Measurements from ENCODE around the gene OR51E1.
A peak's percentile ranks its signal among the peaks of the same experiment; 100 is the strongest.

The OR51E1 gene

DNA sequence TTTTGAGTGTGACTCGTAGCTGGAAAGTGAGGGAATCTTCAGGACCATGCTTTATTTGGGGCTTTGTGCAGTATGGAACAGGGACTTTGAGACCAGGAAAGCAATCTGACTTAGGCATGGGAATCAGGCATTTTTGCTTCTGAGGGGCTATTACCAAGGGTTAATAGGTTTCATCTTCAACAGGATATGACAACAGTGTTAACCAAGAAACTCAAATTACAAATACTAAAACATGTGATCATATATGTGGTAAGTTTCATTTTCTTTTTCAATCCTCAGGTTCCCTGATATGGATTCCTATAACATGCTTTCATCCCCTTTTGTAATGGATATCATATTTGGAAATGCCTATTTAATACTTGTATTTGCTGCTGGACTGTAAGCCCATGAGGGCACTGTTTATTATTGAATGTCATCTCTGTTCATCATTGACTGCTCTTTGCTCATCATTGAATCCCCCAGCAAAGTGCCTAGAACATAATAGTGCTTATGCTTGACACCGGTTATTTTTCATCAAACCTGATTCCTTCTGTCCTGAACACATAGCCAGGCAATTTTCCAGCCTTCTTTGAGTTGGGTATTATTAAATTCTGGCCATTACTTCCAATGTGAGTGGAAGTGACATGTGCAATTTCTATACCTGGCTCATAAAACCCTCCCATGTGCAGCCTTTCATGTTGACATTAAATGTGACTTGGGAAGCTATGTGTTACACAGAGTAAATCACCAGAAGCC lies 11.0 kb downstream of the OR51E1 start:
- DNase-seq, result no peak

- no peak for DNase-seq
Measured at GRCh38 chr11:4658629-4659445, 15.1 kb downstream of the OR51E1 start.

GRCh38 chr11:4662876-4663275 lies 19.1 kb downstream of the OR51E1 start:
- no peak for DNase-seq

GRCh38 chr11:4664183-4664582 lies 20.4 kb downstream of the OR51E1 start:
- no peak for DNase-seq

DNA sequence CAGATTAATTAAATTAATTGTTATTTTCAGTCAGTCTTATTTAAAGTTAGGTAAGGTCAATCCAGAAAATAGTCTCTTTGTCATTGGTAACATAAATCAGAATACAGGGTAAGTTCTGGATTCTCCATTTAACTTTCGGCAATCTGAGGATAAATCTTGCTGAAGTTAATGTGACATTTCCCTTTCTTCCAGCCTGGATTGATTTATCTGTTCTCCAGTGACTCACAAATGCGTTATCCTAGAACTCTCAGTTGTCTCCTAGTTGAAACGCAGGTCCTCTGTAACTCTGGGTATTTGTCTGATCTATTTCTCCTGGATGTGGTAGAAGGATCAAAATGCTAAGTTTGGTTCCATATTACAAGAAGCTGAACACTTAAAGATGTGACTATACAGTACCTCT lies 21.0 kb downstream of the OR51E1 start:
- no peak for DNase-seq

GRCh38 chr11:4665424-4665823 lies 21.6 kb downstream of the OR51E1 start:
- DNase-seq, result no peak

DNA sequence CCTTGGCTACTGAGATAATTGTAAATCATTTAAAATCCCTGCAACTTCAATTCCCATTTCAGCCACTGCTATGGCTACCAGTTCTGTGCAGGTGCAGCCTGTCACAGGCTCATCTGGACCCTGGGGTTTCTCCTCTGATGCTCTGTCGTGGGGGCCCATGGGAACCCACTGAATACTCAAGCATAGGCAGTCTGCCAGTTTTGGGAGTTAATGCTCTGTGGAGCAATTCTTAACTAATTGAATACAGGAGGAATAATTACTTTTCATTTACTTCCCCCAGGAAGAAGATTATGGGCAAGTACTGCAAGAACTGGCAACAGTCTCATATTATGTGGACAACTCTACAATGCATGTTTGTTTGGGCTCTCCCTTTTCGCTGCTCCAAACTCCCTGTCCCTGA lies 28.0 kb downstream of the OR51E1 start:
- no peak for DNase-seq

GRCh38 chr11:4672470-4672869 lies 28.7 kb downstream of the OR51E1 start:
- no peak for DNase-seq

GRCh38 chr11:4673781-4674180 lies 30.0 kb downstream of the OR51E1 start:
- DNase-seq, result no peak

- DNase-seq, result no peak
Measured at GRCh38 chr11:4677948-4678347, 34.2 kb downstream of the OR51E1 start.

DNA sequence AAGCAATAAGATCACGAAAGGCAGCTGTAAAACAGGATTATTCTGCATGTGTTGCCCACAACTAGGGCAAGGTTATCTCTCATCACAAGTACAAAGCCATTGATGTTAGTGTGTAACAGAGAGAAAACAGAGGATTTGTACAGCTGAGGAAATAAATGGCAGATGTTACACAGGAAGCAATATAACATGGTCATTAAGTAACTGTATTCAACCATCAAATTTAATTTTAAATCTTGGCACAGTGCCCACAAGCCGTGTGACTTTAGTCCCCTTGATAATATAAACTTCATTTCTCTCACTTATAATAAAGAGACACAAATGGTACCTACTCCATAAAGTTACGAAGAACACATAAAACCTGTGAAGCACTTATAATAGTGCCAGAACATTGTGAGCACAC lies 36.6 kb downstream of the OR51E1 start:
- DNase-seq, result no peak

DNA sequence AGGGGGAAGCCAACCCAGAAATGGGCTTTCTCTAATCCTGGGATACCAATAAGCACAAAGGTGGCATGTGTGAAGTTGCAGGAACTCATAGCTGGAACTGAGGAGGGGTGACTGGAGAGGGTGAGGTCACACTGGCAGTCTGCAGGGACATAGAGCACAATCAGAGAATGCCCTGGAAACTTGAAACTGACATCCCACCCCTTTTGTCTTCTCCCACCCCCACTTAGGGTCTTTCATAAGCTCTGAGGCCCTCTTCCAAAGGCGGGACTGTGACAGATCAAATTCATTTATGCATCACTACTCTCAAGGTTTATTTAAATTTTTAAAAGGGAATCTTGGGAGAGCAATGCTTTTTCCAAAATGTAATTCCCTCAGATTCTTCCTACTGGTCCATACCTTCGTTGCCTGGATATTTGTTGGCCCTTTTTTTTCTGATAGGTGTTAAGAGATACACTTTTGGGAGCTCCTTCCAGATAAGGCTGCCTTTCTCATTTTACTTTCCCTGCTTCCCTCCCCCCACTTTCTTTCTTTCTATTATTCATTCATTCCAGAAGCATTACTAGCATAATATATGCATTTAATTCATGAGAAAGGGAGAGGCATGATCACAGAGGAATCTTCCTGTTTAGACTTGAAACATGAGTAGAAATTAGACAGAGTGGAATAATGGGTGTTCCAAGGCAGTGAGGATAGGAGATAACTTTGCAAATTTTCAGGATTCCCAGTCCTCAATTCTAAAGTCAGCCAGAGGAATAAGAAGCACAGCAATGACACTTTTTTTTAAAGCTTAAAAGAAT lies 39.0 kb downstream of the OR51E1 start:
- DNase-seq, result no peak

DNA sequence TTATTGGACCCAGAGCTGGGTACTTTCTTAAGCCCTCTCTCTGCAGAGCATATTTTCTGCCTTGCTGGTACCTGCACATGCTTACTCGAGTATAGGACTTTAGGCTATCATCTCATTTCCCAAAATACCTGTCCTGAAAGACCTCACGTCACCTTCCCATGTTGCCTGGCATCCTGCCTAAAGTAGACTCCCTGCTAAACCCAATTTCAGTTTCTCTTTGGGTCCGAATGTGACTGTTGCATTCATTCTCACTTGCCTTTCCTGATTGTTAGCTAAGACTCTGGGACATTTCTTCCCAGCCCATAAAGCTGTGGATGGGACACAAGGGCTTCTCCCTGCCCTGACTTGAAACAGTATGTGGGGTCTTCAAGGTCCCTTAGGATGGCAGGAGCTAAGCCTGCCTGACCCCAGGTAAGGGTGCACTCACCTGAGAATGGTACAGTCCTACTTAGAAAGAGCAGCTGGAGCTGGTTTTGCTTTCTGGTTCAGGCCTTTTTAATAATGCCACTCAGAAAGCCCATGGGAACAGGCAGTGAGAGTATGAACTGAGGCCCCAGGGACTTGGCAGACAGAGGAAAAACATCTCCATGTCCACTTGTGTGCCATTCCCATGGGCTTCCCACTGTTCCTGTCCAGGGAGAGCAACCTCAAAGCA lies 41.0 kb downstream of the OR51E1 start:
- DNase-seq, result no peak

- no peak for DNase-seq
Measured at GRCh38 chr11:4695442-4695841, 51.7 kb downstream of the OR51E1 start.

DNA sequence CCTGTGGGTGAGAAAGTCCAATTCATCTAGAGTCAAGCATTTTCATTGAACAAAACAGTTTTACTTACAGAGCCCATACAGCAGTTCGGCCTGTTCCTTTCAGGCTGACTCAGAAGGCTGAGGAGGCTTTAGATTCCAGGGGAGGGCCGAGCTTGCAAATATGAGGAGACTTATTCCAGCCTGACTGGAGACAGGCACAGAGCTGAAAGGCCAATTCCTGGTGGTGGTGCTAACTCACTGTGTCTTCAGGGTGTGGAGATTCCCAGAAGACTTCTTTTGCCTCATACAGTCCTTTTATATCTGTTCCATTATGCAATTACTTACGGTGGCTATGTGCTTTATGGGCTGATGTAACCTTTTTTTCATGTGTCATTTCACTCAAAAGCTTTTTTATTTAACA lies 53.8 kb downstream of the OR51E1 start, which contains the start of gene OR51E2:
TSS of gene OR51E2 (minus strand) at position 269 of the 400 bp plus-strand sequence. CDS start 15,142 bp downstream, outside the sequence.
- DNase-seq, result peak; percentile 69

DNA sequence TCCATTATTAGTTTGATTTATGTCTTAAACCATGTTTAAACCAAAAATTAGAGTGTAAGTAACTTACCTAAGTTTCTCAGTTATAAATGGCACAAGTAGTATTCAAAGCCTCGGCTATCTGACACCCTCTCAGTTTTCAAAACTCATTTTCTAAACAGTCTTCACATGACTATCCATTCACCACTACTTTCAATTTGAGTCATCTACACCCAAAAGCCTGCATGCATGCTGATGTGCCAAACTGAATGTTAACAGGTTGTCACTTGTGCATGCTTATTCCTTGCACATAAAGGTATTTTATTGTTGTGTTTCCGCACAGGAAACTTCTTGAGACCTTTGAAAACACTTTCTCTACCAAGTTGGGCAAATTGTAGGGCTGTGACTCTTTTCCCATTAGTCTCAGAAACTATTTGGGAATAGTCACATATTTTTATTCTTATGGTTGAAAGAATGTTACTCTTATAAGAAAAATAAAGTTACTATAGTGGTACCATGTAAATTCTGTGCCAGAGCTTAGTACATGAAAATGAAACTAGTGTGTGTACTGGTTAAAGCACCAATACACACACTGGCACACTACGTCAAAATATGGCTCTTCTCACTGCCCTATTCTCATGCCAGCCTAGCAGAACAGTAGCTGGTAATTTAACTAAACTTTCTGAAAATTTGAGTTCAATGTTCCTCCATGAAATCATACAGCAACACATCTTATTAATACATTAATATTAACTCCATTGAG lies 56.1 kb downstream of the OR51E1 start:
- no peak for DNase-seq

DNA sequence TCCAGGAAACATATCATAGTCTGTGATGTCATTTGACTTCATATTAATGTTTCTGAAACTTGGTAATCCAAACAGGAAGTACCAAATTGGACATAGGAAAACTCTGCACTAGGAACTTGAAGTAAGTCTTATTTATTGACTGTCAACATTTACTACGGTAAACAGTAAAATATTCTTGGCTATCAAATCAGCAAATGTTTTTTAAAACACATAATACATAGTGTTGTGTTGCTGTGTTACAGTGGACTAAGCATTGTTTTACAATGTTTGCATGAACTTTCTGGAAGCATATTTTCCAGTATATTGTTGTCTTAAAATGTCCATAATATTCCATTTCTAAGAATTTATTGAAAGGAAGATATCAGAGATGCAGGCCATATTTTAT lies 56.6 kb downstream of the OR51E1 start:
- DNase-seq, result no peak

DNA sequence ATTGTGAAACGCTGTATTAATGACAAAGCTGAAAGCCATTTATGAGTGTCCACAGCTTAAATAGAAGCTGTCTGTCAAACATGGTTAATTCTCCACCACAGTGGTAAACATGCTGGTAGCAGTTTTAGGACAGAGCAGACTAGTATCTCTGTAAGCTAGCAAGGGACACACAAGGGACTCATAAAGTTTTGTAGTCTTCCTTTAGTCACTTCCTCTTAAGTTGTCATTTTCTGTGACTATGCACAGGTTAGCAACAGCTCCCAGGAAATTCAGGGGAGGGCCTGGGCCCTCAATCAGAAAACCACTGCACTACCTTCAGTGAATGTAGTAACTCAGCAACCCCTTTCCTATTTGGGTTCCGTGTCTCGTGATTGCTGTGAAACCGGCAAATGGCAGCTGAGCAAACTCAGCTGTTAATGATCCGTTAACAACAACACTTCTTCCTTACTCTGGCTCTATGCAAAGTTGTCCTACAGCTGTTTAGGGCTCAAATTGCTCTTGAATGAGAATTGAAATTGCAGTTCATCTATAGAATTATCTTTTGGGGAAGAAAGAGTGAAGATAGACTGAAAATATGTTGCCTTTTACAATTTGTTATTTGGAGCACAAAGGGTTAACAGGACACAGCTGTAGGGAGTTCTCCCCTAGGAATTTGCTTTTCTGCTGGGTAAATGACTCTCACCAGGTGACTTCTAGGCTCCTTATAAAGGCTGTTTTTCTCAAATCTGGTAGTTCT lies 60.4 kb downstream of the OR51E1 start, which contains the start of gene MMP26:
TSS of gene MMP26 (plus strand) at position 731 of the 736 bp plus-strand sequence.
- DNase-seq, result peak; percentile 95

DNA sequence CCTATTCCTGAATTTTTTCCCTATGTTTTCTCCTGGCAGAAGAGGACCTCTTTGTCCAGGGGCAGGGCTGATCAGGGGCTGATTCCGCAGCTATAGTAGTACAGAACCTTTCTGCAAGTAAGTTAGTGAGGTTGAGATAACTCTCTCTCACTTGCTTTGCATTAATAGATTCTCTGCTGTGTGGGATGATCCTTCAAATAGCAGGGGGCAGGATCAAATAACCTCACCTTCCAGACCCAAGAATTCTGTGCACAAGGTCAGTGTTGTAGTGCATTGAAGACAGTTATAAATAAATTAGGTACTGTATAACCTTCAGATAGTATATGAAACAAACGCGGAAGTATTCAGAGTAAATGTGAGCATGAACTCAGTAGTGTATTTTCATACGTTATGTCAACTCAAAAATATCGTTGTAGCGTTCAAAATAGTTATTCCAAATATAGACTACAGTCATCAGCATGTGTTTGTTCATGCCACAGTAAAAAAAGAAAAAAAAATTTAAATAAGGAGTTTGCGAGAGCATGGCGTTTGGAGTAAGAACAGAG lies 61.1 kb downstream of the OR51E1 start:
- peak; percentile 87 for DNase-seq

All from NCI-H2029 treated with DMSO at 0.1 percent for 48 hours (cell line).